ENCODE results near the gene DLG2. TPM values are rescaled to one million over a fixed set of nuclear protein-coding genes. Genes with fewer than 3 reads are reported as not detected.

DLG2 gene
- total RNA-seq, 4 donors from 2014 or later: 1.3 to 4.7 (median 2.4) TPM

DNA sequence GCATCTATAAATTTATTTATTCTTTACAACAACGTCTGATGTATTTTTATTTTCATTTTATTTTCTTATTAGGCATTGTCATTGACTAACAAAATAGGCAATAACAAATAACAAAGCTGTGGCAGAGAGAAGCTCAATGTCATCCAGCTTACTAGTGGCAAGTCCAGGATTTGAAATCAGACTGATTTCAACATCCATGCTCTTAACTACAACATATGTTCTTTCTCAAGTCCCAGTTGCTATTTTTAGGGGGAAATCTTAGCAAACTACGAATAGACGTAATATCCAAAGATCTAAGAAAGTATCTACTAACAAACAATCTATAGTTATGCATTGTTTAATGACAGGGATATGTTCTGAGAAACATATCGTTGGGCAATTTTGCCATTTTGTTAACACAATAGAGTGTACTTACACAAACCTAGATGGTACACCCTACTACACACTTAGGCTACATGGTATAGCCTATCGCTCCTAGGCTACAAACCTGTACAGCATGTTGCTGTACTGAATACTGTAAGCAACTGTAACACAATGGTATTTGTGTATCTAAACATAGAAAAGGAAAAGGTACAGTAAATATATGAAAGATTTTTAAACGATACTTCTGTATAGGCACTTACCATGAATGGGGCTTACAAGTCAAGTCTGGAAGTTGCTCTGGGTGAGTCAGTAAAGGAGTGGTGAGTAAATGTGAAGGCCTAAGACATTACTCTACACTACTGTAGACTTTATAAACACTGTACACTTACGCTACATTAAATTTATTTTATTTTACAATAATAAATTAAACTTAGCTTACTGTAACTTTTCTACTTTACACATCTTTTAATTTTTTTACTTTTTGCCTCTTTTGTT, 151.3 kb downstream of the DLG2 start:
- H3K4me3 ChIP-seq: no peak overlapping the region
- intact Hi-C loops (cut with DNase I; ENCODE audit: low total_unique reads) (loop anchor here (10.0 kb wide), 1 partner anchor 189 kb away; the partner anchor contains the start of gene CREBZF), in situ Hi-C loops (cut with MboI; ENCODE audit: low sequenced_read_pairs in 4 of 4) (no loop called here)
- H3K4me1 ChIP-seq: no peaks in the 10 kb centered on the region
- DNase-seq (no peak), ATAC-seq (peak; percentile 70 to 96)
- no peaks in the 10 kb centered on the region for H3K27me3 ChIP-seq
- H3K36me3 ChIP-seq: no peaks in the 10 kb centered on the region
- TF ChIP-seq CTCF (IDR thresholded peaks at IDR 0.05 in 4 of 5, conservative IDR thresholded peaks at IDR 0.05 in 1 of 5): no peak
- no peak for TF ChIP-seq POLR2A (IDR thresholded peaks at IDR 0.05)
- H3K27ac ChIP-seq: peak overlapping the region in 3 of 4 donors; percentile 6 to 54 (median 20)
- H3K9me3 ChIP-seq: no peaks in the 10 kb centered on the region

DNA sequence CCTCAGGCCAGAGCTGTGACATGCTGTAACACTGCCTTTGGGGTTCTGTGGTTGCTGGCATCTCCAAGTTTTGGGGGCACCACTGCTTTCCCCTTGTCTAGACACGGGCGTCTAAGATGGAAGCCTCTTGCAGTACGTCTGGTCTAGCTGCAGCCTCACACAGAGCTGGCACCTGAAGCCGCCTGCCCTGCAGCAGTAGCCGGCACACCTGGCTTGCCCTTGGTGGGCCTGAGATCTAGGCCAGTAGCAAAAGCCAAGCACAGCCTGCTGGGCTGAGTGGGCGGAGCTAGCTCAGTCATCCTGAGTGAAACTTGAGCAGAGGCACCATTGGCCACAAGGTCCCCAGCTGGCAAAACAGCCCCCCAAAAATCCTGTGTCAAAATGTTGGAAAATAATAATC, 154.2 kb downstream of the DLG2 start:
- no peaks in the 10 kb centered on the region for H3K4me1 ChIP-seq
- TF ChIP-seq POLR2A (IDR thresholded peaks at IDR 0.05) (no peak), CTCF (IDR thresholded peaks at IDR 0.05 in 4 of 5, conservative IDR thresholded peaks at IDR 0.05 in 1 of 5) (no peak)
- H3K27me3 ChIP-seq: no peaks in the 10 kb centered on the region
- intact Hi-C loops (cut with DNase I; ENCODE audit: low total_unique reads): loop anchor here (10.0 kb wide), 1 partner anchor 192 kb away; the partner anchor contains the start of gene CREBZF
- in situ Hi-C loops (cut with MboI; ENCODE audit: low sequenced_read_pairs in 4 of 4): no loop called here
- ATAC-seq: no peak
- no peak for DNase-seq
- no peaks in the 10 kb centered on the region for H3K9me3 ChIP-seq
- H3K4me3 ChIP-seq: no peak overlapping the region
- H3K27ac ChIP-seq: no peak overlapping the region
- no peaks in the 10 kb centered on the region for H3K36me3 ChIP-seq

DNA sequence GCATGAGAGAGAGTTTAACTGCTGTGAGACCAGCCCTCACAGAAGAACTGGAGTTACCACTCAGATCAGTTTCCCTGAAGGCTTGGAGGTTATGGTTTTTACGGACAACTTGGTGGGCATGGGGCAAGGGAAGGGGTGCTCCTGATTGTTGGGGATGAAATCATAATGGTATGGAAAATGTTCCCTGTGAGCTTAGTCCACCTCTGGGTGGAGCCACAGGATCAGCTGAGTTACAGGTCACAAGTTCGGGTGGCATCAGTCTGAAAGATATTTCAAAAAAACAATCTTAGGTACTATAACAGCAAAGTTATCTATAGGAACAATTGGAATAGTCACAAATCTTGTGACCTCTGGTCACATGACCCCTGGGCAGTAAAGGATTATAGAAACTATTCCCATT, 162.9 kb downstream of the DLG2 start:
- intact Hi-C loops (cut with DNase I; ENCODE audit: low total_unique reads) (no loop called here), in situ Hi-C loops (cut with MboI; ENCODE audit: low sequenced_read_pairs in 4 of 4) (no loop called here)
- no peaks in the 10 kb centered on the region for H3K27me3 ChIP-seq
- H3K4me3 ChIP-seq: no peak overlapping the region
- DNase-seq (no peak), ATAC-seq (no peak)
- no peak overlapping the region for H3K27ac ChIP-seq
- H3K9me3 ChIP-seq: no peaks in the 10 kb centered on the region
- TF ChIP-seq POLR2A (IDR thresholded peaks at IDR 0.05) (no peak), CTCF (IDR thresholded peaks at IDR 0.05 in 4 of 5, conservative IDR thresholded peaks at IDR 0.05 in 1 of 5) (peak in 2 of 5 experiments; percentile 12 to 46)
- H3K4me1 ChIP-seq: no peaks in the 10 kb centered on the region
- H3K36me3 ChIP-seq: no peaks in the 10 kb centered on the region

- DNase-seq (no peak), ATAC-seq (no peak)
- in situ Hi-C loops (cut with MboI; ENCODE audit: low sequenced_read_pairs in 4 of 4): loop anchor here in 1 of 4 donors (10.0 kb wide), 1 partner anchor 65 kb away; no protein-coding TSS in a partner anchor
- intact Hi-C loops (cut with DNase I; ENCODE audit: low total_unique reads): no loop called here
- H3K9me3 ChIP-seq: no peaks in the 10 kb centered on the region
- no peaks in the 10 kb centered on the region for H3K36me3 ChIP-seq
- TF ChIP-seq CTCF (IDR thresholded peaks at IDR 0.05 in 4 of 5, conservative IDR thresholded peaks at IDR 0.05 in 1 of 5) (no peak), POLR2A (IDR thresholded peaks at IDR 0.05) (no peak)
- no peaks in the 10 kb centered on the region for H3K27me3 ChIP-seq
- H3K4me3 ChIP-seq: no peak overlapping the region
- H3K27ac ChIP-seq: no peak overlapping the region
- no peaks in the 10 kb centered on the region for H3K4me1 ChIP-seq
Measured at GRCh38 chr11:85459304-85459703, 167.8 kb downstream of the DLG2 start.
